ENCODE results near the gene ARMC7.
"Not testable (repeated sequence)": the region's sequence is repeated elsewhere in the genome, so short reads cannot be mapped to it uniquely, and the experiment has no call there.

The ARMC7 gene

DNA sequence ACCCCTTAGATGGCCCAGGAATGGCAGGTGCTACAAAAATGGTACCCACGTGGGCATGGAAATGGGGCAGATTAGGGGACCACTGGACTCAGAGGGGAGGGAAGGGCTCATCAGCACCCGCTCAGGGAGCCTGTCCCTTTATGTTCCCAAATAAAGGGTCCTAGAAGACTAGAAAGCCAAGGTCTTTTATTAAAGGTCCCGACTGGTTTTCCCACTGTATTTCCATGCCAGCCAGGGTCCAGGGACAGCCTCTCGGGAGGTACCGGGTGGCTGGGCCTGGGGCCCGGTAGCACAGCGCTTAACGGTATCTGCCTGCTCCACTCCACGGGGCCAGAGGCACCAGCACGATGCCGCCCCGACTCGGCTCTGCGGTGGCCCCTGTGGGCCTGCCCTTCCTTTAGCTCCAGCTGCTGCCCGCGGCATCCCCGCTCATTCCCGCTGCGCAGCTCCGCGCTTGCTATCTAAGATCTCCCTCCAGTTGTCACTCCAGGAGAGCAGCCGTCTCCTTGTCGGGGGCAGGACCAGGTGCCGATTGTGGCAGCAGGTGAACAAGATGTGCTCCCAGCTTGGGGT is 20.4 kb downstream of the ARMC7 start:
- DNase-seq (ENCODE audit: low read depth), result no peak

DNA sequence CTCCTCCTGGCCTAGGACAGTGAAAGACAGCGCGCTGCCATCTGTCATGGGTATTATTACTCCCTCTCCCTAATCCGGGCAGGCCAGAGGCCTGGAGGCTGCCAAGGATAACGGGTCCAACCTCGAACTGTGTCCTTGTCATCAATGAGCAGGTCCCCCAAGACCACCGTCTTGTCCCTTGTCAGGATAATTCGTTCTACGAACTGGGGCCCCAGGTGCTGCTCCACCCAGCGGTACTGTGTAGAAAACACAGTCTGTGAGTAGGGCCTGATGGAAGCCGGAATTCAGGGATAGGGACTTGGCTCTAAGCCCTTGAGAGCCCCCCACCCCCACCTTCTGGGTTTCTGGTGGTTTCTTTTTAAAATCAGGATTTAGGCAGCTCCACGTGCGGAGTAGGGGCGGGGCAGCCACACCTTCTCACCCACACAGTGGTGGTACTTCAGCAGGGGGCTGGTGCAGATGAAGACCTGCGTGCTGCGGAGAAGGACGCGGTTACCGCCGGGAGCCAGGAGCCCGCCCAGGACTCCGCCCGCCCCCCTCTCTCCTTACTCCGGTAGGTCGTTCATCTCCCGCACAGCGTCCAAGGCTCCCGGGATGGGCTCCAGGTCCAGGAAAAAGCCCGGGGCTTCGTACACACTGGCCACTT is 21.0 kb downstream of the ARMC7 start:
- DNase-seq (ENCODE audit: low read depth), result peak; percentile 43

- peak; percentile 73 for DNase-seq (ENCODE audit: low read depth)
These were observed 21.7 kb downstream of the ARMC7 start, which contains the start of gene NT5C for GRCh38 chr17:75131278-75132017. TSS of gene NT5C (minus strand) at chr17:75131742. CDS start at chr17:75131707, 35 bp downstream.

DNA sequence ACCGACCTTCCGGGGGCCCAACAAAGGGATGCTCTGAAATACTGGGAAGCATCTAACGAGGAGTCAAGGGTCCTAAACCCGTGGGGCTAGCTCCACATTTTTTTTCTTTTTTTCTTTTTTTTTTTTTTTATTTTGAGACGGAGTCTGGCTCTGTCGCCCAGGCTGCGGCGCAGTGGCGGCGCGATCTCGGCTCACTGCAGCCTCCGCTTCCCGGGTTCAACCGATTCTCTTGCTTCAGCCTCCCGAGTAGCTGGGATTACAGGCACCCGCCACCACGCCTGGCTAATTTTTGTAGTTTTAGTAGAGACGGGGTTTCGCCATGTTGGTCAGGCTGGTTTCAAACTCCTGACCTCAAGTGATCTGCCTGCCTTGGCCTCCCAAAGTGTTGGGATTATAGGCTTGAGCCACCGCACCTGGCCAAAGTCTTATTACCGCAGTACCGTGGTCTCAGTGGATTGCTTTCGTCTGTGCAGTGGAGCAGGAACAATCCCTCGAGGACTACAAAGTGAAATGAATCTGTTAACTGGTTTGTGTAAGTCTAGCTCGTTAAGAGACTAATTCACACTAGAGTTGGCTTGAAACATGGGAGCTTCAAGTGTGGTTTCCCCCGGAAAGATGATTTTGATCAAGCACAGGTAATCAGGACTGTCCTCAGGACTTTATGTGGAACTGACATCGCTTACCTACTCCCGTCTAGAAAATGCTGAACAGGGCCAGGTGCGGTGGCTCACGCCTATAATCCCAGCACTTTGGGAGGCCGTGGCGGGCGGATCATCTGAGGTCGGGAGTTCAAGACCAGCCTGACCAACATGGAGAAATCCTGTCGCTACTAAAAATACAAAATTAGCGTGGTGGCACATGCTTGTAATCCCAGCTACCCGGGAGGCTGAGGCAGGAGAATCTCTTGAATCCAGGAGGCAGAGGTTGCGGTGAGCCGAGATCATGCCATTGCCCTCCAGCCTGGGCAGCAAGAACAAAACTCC is 22.5 kb downstream of the ARMC7 start:
- DNase-seq (ENCODE audit: low read depth), result not testable (repeated sequence)

- no peak for DNase-seq (ENCODE audit: low read depth)
These were observed 23.2 kb downstream of the ARMC7 start for GRCh38 chr17:75133001-75133400.

GRCh38 chr17:75133607-75134347 is 24.0 kb downstream of the ARMC7 start:
- not testable (repeated sequence) for DNase-seq (ENCODE audit: low read depth)

- no peak for DNase-seq (ENCODE audit: low read depth)
These were observed 25.7 kb downstream of the ARMC7 start for GRCh38 chr17:75135452-75135851.

GRCh38 chr17:75135946-75136345 is 26.2 kb downstream of the ARMC7 start:
- no peak for DNase-seq (ENCODE audit: low read depth)

GRCh38 chr17:75137762-75138161 is 28.0 kb downstream of the ARMC7 start:
- DNase-seq (ENCODE audit: low read depth), result not testable (repeated sequence)

- no peak for DNase-seq (ENCODE audit: low read depth)
These were observed 28.8 kb downstream of the ARMC7 start for GRCh38 chr17:75138519-75138918.

DNA sequence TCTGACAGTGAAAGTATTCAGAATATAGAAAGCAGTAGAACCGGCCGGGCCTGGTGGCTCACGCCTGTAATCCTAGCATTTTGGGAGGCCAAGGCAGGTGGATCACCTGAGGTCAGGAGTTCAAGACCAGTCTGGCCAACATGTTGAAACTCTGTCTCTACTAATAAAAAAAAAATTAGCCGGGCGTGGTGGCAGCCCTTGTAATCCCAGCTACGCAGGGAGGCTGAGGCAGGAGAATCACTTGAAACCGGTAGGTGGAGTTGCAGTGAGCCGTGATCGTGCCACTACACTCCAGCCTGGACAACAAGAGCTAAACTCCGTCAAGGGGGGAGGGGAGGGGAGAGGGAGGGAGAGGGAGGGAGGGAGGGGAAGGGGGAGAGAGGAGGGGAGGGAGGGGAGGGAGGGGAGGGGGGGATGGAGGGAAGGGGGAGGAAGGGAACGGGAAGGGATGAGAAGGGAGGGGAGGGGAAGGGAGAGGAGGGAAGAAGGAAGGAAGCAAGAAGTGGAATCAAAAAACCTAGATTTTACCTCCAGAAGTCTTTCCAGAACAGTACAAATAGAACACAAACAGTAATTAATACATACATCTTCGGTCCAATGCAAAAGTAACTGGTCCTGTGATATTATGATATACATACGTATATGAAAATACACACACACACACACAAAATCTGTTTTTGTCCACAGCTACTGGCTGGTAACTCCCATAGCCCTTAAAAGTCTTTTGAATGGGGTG is 32.6 kb downstream of the ARMC7 start:
- no peak for DNase-seq (ENCODE audit: low read depth)

GRCh38 chr17:75144816-75145512 is 35.2 kb downstream of the ARMC7 start:
- no peak for DNase-seq (ENCODE audit: low read depth)

DNA sequence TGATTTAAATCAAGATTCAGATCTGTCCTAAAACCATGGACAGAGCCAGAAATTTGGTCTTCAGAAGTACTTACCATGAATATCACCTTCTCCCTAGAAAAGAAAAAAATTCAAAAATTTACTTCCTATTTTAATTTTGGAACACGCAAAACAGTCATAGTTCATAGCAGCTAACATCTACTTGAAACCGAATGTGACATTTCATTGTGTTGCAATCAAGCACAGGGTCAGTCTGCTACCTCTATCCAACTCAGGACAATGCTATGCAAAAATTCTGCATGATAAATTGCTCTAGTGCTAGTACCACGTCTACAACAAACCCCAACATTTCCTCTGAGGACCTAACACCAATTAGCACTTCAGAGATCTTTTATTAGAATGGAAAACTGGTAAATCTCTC is 36.8 kb downstream of the ARMC7 start:
- DNase-seq (ENCODE audit: low read depth), result no peak

GRCh38 chr17:75147878-75148546 is 38.2 kb downstream of the ARMC7 start:
- no peak for DNase-seq (ENCODE audit: low read depth)

- no peak for DNase-seq (ENCODE audit: low read depth)
These were observed 42.2 kb downstream of the ARMC7 start for GRCh38 chr17:75151930-75152329.

GRCh38 chr17:75152523-75152921 is 42.8 kb downstream of the ARMC7 start:
- no peak for DNase-seq (ENCODE audit: low read depth)

- DNase-seq (ENCODE audit: low read depth), result no peak
These were observed 43.4 kb downstream of the ARMC7 start for GRCh38 chr17:75152922-75153779.

GRCh38 chr17:75153780-75154194 is 44.0 kb downstream of the ARMC7 start:
- DNase-seq (ENCODE audit: low read depth), result peak; percentile 5
